ENCODE results near the gene MAD1L1.
A peak's percentile ranks its signal among the peaks of the same experiment; 100 is the strongest.

The MAD1L1 gene

DNA sequence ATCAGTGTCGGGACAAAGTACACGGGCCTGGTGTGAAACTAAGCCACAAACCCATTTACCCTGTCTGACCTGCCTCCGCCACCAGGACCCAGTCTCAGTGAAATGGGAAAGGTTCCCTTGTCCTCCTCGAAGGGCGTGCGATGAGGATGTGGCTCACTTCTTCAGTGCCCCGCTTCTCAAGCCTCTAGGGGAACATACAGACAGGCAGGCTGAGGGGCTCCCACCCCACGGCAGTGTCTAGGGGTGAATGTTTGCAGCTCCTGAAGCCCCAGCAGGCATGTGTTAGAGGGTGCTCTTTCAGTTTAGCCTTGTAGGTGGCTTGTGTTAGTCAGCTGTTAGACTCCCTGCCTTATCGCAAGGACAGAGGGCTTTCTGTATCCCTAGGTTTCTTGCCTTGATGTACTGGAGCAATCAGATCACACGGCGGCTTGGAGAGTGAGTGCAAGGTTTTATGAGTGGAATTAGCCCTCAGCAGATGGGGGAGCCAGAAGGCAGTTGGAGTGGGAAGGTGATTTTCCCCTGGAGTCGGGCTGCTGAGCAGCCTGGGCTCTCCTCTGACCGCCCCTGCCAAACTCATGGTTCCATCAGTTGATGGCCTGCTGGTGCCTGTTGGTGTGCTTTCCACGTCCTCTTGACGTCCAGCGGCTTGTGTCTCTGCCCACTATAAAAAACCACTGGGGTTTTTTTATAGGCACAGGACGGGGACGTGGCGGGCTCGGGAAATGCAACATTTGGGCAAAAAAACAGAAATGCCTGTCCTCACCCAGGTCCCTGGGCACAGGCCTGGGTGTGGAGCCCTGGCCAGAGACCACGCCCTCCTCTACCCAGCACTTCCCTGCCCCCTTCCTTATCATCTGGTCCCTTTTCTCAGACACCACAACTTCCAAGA is 10.0 kb upstream of the MAD1L1 start:
- no peak for DNase-seq (ENCODE audit: low read depth in 2 of 2)

DNA sequence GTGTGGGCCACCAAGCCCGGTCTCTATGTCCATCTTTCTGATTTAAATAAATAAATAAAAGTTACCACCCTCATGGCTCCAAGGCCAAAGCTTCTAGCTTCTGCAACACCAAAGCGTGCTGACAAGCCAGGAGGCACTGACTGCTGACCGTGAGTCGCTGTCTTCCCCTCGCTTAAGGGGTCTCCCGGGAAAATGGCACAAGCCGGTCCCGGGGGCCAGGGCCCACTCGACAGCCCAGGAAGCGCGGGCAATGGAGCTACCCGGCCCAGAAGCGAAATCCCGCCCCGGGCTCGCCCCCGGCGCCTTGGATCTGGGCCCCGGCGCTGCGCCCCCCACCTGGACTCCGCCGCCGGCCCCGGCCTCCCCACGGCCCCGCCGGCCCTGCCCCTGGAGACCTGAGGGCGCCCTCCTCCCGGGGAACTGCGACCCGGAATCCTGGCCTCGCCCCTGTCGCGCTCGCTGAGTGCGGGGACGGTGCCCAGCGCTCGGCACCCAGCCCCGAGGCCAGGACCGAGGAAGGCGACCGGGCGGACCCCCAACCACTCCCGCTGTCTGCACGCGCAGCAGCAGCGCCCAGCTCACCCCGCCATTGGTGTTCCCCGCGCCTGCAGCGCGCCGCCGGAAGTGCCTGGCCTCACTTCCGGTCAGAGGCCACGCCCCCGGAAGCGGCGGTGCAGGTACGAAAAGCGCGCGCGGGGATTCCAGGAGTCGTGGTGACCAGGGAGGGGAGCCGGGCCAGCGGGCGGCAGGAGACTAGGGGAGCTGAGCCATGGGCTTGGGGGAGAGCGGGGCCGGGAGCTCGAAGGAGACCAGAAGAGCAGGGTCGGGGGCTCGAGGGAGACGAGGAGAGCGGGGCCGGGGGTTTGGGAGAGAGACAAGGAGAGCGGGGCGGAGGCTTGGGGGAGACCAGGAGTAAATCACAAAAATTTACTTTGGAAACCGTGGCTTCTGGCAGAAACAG is 9.1 kb upstream of the MAD1L1 start, which contains the start of the genes MRM2 and NUDT1:
Gene MRM2 (minus strand): TSS at position 626 of the 961 bp plus-strand sequence. CDS start 36 bp downstream, at position 590.
Gene NUDT1 (plus strand): TSS at position 647 of the 961 bp plus-strand sequence. CDS start 2,349 bp downstream, outside the sequence.
- peak; percentile 12 to 24 for DNase-seq (ENCODE audit: low read depth in 2 of 2)

DNA sequence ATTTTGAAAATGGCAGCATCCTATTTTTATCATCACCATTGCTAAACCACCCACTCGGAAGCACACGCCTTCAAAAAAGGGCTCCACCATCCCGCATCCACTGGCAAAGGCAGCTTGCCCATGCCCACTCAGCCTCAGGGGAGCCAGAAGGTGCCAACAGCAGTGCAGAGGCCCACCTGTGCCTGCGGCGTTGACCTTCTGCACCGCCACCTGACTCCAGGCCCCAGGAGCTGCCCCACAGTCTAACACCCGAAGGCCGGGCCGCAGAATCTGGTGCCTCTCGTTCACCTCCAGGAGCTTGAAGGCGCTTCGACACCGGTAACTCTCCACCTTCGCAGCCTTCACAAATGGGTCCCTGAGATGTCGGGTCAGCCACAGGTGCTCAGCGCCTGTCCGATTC is 6.5 kb upstream of the MAD1L1 start:
- DNase-seq (ENCODE audit: low read depth in 2 of 2): no peak

DNA sequence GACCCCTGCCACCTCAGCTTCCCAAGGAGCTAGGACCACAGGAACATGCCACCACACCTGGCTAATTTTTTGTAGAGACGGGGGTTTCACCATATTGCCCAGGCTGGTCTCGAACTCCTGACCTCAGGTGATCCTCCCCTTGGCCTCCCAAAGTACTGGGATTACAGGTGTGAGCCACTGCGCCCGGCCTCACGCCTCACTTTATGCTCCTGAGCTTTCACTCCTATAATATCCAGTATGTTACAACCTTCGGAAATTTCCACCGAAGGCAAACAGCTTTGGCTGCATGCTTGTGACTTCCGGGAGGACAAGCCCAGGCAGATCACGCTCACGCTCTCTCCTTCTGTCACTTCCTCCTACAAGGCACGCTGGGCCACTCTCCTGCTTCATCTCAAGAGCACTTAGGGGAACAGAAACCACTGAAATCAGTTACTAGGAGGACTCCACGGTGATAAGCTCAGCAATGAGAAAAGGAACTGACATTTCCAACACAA is 4.4 kb upstream of the MAD1L1 start:
- DNase-seq (ENCODE audit: low read depth in 2 of 2): no peak

- no peak for DNase-seq (ENCODE audit: low read depth in 2 of 2)
Observed at GRCh38 chr7:2233926-2234325, 1.2 kb upstream of the MAD1L1 start.

- no peak for DNase-seq (ENCODE audit: low read depth in 2 of 2)
Observed at GRCh38 chr7:2231992-2232765, 566 bp downstream of the MAD1L1 start.

- no peak for DNase-seq (ENCODE audit: low read depth in 2 of 2)
Observed at GRCh38 chr7:2230882-2231281, 1.9 kb downstream of the MAD1L1 start.

DNA sequence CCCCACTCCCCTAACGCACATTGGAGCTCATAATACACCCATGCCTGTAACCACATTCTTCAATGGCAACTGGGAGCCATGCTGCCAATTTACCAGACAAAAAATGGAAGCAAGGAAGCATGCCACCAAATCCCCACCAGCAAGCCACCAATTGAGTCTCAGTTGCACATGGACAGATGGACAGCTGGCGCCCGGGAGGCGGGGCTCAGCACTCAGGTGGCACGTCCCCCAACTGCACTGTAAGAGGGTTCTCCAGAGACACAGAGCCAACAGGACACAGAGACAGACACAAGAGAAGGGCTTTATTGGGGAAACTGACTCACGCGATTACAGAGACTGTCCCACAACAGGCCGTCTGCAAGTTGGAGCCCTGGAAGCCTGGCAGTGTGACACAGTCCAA is 2.5 kb downstream of the MAD1L1 start:
- no peak for DNase-seq (ENCODE audit: low read depth in 2 of 2)

DNA sequence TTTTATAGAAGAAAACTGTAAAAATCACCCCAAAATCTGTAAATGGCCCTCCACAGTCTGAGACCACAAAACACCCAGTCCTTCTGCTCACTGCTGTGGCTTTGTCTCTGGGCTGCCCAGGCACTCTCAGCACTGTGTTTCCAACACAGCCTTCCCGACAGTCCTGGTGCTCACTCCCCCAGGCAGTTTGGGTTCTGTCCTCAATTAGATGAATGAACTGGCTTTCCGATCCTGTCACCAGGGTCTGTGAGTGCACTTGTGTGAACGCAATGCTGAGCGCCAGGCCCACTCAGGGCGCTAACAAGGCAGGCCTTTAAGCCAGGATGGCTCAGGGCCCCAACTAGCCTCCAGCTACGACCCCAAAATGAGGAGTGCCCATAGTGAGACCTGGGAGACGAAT is 3.3 kb downstream of the MAD1L1 start:
- no peak for DNase-seq (ENCODE audit: low read depth in 2 of 2)

GRCh38 chr7:2228921-2229320 is 3.8 kb downstream of the MAD1L1 start:
- DNase-seq (ENCODE audit: low read depth in 2 of 2): no peak

GRCh38 chr7:2227699-2228098 is 5.0 kb downstream of the MAD1L1 start:
- DNase-seq (ENCODE audit: low read depth in 2 of 2): no peak

- DNase-seq (ENCODE audit: low read depth in 2 of 2): no peak
Observed at GRCh38 chr7:2225830-2226229, 6.9 kb downstream of the MAD1L1 start.

DNA sequence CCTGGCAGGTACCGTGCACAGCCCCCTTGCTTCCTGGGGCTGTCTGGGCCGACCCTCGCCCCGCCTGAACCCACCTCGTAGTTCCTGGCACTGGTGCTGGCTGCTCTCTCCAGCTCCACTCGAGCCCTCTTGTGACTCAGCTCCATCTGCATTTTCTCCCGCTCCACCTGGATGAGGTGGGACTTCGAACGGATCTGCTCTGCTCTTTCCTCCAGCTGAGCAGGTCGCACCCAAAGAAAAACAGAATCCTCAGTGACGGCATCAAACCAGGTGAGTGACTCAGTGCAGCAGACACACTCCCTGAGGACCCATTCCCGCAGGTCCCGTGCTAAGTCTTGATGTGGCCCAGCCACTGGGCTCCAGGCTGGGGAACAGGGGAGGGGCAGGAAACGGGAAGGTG is 7.4 kb downstream of the MAD1L1 start:
- no peak for DNase-seq (ENCODE audit: low read depth in 2 of 2)

DNA sequence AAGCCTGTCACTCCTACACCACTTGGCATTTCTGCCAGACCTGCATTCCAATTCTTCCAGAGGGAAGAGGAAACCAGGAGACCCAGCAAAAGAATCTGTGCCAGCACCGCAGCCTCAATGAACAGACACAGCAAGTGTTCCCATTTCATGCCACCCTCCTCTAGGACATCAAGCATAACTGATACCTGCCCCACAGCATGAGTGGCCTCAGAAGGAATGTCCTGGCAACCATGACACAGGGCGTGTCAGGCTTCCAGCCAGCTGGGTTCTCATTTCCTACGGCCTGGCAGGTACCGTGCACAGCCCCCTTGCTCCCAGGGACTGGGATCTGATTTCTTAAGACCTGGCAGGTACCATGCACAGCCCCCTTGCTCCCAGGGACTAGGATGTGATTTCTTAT is 7.8 kb downstream of the MAD1L1 start:
- DNase-seq (ENCODE audit: low read depth in 2 of 2): no peak

DNA sequence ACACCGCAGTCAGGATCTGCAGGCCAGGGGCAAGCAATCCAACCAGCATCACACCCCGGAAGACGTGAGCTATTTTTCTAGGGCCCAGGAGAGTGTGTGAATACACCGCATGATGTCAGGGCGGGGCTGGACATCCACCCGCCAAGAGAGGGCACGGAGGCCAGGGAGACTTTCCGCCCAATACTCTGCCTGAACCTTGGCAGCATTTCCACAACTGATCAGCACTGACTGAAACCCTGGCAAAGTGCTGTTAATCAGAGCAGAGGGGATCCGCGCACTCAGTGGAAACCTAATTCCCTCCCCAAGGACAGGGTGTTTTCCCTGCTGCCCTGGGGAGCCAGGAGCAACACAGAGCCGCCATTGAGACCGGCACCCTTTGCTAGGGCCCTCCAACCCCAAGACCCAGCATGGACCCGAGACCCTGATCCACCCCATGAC is 8.2 kb downstream of the MAD1L1 start:
- DNase-seq (ENCODE audit: low read depth in 2 of 2): no peak

- no peak for DNase-seq (ENCODE audit: low read depth in 2 of 2)
Observed at GRCh38 chr7:2223321-2223720, 9.4 kb downstream of the MAD1L1 start.

GRCh38 chr7:2222516-2222915 is 10.2 kb downstream of the MAD1L1 start:
- no peak for DNase-seq (ENCODE audit: low read depth in 2 of 2)

DNA sequence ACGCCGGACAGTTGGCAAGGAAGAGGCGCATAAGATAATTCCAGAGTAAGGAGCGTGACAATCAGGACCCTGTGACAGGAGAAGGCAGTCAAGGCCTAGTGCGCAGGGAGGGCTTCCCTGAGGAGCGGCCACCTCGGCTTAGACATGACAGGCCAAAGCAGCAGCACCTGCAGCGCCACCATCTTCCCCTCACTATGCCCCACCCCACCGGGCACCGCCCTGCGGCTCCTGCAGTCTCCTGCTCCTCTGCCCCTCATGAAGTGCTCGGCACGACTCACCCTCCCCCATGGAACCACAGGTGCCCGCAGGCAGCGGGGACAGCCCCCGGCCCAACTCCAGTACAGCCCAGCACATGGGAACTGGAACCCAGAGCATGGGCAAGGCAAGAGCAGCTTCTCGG is 11.8 kb downstream of the MAD1L1 start:
- DNase-seq (ENCODE audit: low read depth in 2 of 2): no peak

DNA sequence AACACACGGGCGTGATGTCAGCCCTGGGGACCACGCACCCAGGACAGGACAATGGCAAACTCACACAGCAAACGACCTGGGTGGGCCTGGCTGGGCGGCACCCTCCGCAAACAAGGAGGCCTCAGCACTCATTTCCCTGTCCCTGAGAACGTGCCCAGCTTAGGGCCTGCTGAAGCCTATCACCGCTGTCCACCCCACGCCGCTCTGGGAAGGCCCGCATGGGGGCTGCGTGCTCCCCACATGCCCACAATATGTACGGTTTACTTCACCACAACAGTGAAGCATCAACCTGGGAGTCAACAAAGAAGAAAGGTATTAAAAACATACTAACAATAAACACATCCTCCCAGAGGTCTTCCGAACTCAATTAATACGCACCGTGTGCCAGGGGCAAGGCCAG is 12.2 kb downstream of the MAD1L1 start:
- DNase-seq (ENCODE audit: low read depth in 2 of 2): no peak

GRCh38 chr7:2220030-2220429 is 12.7 kb downstream of the MAD1L1 start:
- DNase-seq (ENCODE audit: low read depth in 2 of 2): no peak

DNA sequence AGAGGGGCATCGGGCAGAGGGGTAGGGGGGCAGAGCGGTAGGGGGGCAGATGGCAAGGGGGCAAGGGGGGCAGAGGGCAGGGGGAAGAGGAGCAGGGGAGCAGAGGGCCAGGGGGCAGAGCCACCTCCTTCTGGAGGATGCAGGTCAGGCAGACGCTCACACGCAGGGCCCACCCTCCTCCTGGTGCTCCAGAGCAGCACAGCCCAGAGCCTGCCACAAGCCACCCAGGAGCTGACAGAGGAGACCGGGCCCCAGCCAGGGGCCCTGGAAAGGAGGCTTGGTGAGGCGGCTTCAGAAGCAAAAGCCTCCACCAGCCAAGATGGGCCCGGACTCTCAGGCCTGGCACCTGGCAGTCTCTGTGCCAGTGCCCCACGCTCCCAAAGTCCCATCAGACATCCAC is 13.1 kb downstream of the MAD1L1 start:
- no peak for DNase-seq (ENCODE audit: low read depth in 2 of 2)

All from fibroblast of skin of left biceps (primary cell).